Motor neuron (in vitro differentiated cells): ENCODE measurements around the gene DUOX2. TPM values are rescaled to one million over a fixed set of nuclear protein-coding genes. Genes with fewer than 3 reads are reported as not detected.
"Not testable (repeated sequence)": the region's sequence is repeated elsewhere in the genome, so short reads cannot be mapped to it uniquely, and the experiment has no call there.

Experiments used
- ATAC-seq, 8 experiments: fragments of 200-7000 bp; cut with Tn5 transposase; replicated peaks in 6 of 8; 2 replicates each; pipeline ENCODE4 v1.8.0; 2021; ENCODE audit warnings: mild to moderate bottlenecking in 8 of 8, moderate library complexity in 8 of 8
- H3K27ac ChIP-seq, 2 donors: fragments of 250-450 bp; sonication (Bioruptor Pico); 2 replicates each; pipeline ENCODE4 v1.9.0; 2021; ENCODE audit warnings: antibody characterized with exemption in 2 of 2, mild to moderate bottlenecking in 2 of 2, moderate library complexity in 1 of 2
- H3K4me1 ChIP-seq, 2 donors: fragments of 250-450 bp; sonication (Bioruptor Pico); replicated peaks in 1 of 2; 2 replicates each; pipeline ENCODE4 v1.6.1; 2021; ENCODE audit warnings: antibody characterized with exemption in 2 of 2, mild to moderate bottlenecking in 2 of 2, moderate library complexity in 1 of 2
- H3K4me3 ChIP-seq, 5 donors: fragments of 250-450 bp; sonication (Bioruptor Pico); 2 replicates each; pipeline ENCODE4 v1.9.0; 2021; ENCODE audit warnings: antibody characterized with exemption in 5 of 5, mild to moderate bottlenecking in 5 of 5, moderate library complexity in 4 of 5
- WGBS, 10 experiments: fragments of 450-650 bp; shearing (Covaris generic); methylation state at CpG; one replicate each; pipeline ENCODE4 v1.0.0; 2022; 5-methylcytosine and 5-hydroxymethylcytosine counted together
- in situ Hi-C, 9 experiments: fragments of 400-800 bp; cut with MboI; loops; one replicate each; pipeline ENCODE4 v1.15.0; 2021; ENCODE audit warnings: low sequenced_read_pairs in 9 of 9, low pct_unique_long_range_greater_than_20kb in 2 of 9; ENCODE audit not compliant: unreplicated experiment in 9 of 9
- total RNA-seq, 8 experiments: library from RNA; unstranded; fragments of 300-600 nt; gene quantifications; 2 replicates each; pipeline versions ENCODE4 v1.2.3 to v1.2.4, GENCODE V29; 2022

DUOX2 gene
- total RNA-seq, 8 experiments from 2014 or later: under 0.01 to 1.4 (median 0.49) TPM; not detected in 1

GRCh38 chr15:45113380-45113990, 487 bp downstream of the DUOX2 start:
- in situ Hi-C loops: no loop called here
- WGBS, 10 experiments: 7 to 15% (median 12%) methylated on average over 3 to 7 of the region's 14 CpGs; no CpG with 5 or more reads in 6 of the 10 experiments
- H3K27ac ChIP-seq: no peak overlapping the region
- H3K4me3 ChIP-seq: no peak overlapping the region
- peaks cover 0 to 9% of the 10 kb centered on the region in 2 donors for H3K4me1 ChIP-seq
- no peak for ATAC-seq

GRCh38 chr15:45112591-45113379, 1.2 kb downstream of the DUOX2 start:
- H3K4me3 ChIP-seq: peak overlapping the region in 2 of 5 donors; percentile 4 to 8
- H3K27ac ChIP-seq: no peak overlapping the region
- 0 to 3% methylated on average over 2 to 8 of the region's 58 CpGs; no CpG with 5 or more reads in 8 of the 10 experiments for WGBS, 10 experiments
- in situ Hi-C loops: no loop called here
- peak in 7 of 8 experiments; percentile 14 to 51 (median 35) for ATAC-seq
- H3K4me1 ChIP-seq: peaks cover 0 to 8% of the 10 kb centered on the region in 2 donors

GRCh38 chr15:45112143-45112590, 1.8 kb downstream of the DUOX2 start:
- H3K4me3 ChIP-seq: peak overlapping the region in 1 of 5 donors; percentile 8
- peak in 1 of 8 experiments; percentile 2 for ATAC-seq
- 0 to 19% (median 3%) methylated on average over 3 to 7 of the region's 13 CpGs; no CpG with 5 or more reads in 3 of the 10 experiments for WGBS, 10 experiments
- in situ Hi-C loops: no loop called here
- H3K4me1 ChIP-seq: peaks cover 0 to 6% of the 10 kb centered on the region in 2 donors
- no peak overlapping the region for H3K27ac ChIP-seq

GRCh38 chr15:45111390-45112142, 2.4 kb downstream of the DUOX2 start:
- no peak overlapping the region for H3K4me3 ChIP-seq
- ATAC-seq: peak in 1 of 8 experiments; percentile 25
- 7 to 25% (median 16%) methylated on average over 4 to 13 of the region's 71 CpGs; no CpG with 5 or more reads in 6 of the 10 experiments for WGBS, 10 experiments
- in situ Hi-C loops: no loop called here
- H3K27ac ChIP-seq: no peak overlapping the region
- peaks cover 0 to 6% of the 10 kb centered on the region in 2 donors for H3K4me1 ChIP-seq

GRCh38 chr15:45110256-45110820, 3.6 kb downstream of the DUOX2 start:
- H3K27ac ChIP-seq: no peak overlapping the region
- in situ Hi-C loops: no loop called here
- H3K4me3 ChIP-seq: no peak overlapping the region
- 50 to 80% (median 75%) methylated on average over 2 to 5 of the region's 11 CpGs; no CpG with 5 or more reads in 7 of the 10 experiments for WGBS, 10 experiments
- no peak for ATAC-seq
- H3K4me1 ChIP-seq: peaks cover 0 to 6% of the 10 kb centered on the region in 2 donors

- in situ Hi-C loops: no loop called here
- WGBS, 10 experiments: 53 to 100% (median 80%) methylated on average over 2 to 4 of the region's 10 CpGs; no CpG with 5 or more reads in 2 of the 10 experiments
- H3K27ac ChIP-seq: no peak overlapping the region
- H3K4me1 ChIP-seq: peaks cover 0 to 4% of the 10 kb centered on the region in 2 donors
- H3K4me3 ChIP-seq: no peak overlapping the region
- ATAC-seq: no peak
These were observed 5.9 kb downstream of the DUOX2 start for GRCh38 chr15:45107941-45108630.

GRCh38 chr15:45106002-45106790, 7.8 kb downstream of the DUOX2 start:
- Histone ChIP-seq H3K4me3 (no peak overlapping the region), H3K4me1 (peaks cover 0 to under 1% of the 10 kb centered on the region in 2 donors), H3K27ac (no peak overlapping the region)
- ATAC-seq: no peak
- 70 to 100% (median 82%) methylated on average over 1 to 2 of the region's 15 CpGs; no CpG with 5 or more reads in 5 of the 10 experiments for WGBS, 10 experiments
- in situ Hi-C loops: no loop called here

GRCh38 chr15:45105586-45105985, 8.4 kb downstream of the DUOX2 start:
- WGBS, 10 experiments: 79 to 100% (median 93%) methylated on average over 2 to 6 of the region's 11 CpGs; no CpG with 5 or more reads in 6 of the 10 experiments
- peaks cover 0 to 3% of the 10 kb centered on the region in 2 donors for H3K4me1 ChIP-seq
- no peak for ATAC-seq
- H3K27ac ChIP-seq: no peak overlapping the region
- no peak overlapping the region for H3K4me3 ChIP-seq
- in situ Hi-C loops: no loop called here

- H3K4me1 ChIP-seq, H3K4me3 ChIP-seq, ATAC-seq, H3K27ac ChIP-seq, in situ Hi-C loops: not testable (repeated sequence)
- 29 to 80% (median 50%) methylated on average over 1 to 2 of the region's 9 CpGs; no CpG with 5 or more reads in 5 of the 10 experiments for WGBS, 10 experiments
These were observed 9.8 kb downstream of the DUOX2 start for GRCh38 chr15:45104170-45104569.

GRCh38 chr15:45102226-45102625, 11.7 kb downstream of the DUOX2 start:
- Histone ChIP-seq H3K4me3 (no peak overlapping the region), H3K4me1 (peaks cover 0 to 3% of the 10 kb centered on the region in 2 donors), H3K27ac (no peak overlapping the region)
- in situ Hi-C loops: no loop called here
- WGBS, 10 experiments: 60 to 100% (median 83%) methylated on average over 1 to 3 of the region's 6 CpGs; no CpG with 5 or more reads in 5 of the 10 experiments
- ATAC-seq: no peak

- Histone ChIP-seq H3K27ac (no peak overlapping the region), H3K4me1 (peaks cover 0 to 3% of the 10 kb centered on the region in 2 donors), H3K4me3 (no peak overlapping the region)
- WGBS, 10 experiments: 0 to 100% (median 77%) methylated on average over 1 to 7 of the region's 12 CpGs; no CpG with 5 or more reads in 5 of the 10 experiments
- in situ Hi-C loops: no loop called here
- ATAC-seq: no peak
These were observed 12.2 kb downstream of the DUOX2 start for GRCh38 chr15:45101749-45102148.
